BJ (cell line): ENCODE measurements around the gene PNKD. TPM values are rescaled to one million over a fixed set of nuclear protein-coding genes. Genes with fewer than 3 reads are reported as not detected.

ENCODE experiments used
- CTCF ChIA-PET: fragments of 350-600 bp; formaldehyde crosslinking; extraction: SDS; loops from one replicate; lab custom pipeline; 2021; ENCODE audit warnings: antibody characterized with exemption, inconsistent platforms; lab: Yijun Ruan, JAX
- POLR2A ChIA-PET: fragments of 300-600 bp; sonication (Branson Sonifier 250); formaldehyde crosslinking; extraction: SDS; loops from one replicate; lab custom pipeline; 2021; ENCODE audit warnings: antibody characterized with exemption; lab: Charles Lee
- DNase-seq: peaks from one replicate; pipeline ENCODE4 v3.0.0-alpha.2; 2011; ENCODE audit warnings: low read depth
- H3K27me3 ChIP-seq: 2 replicates; pipeline ENCODE4 v1.6.0; 2011; ENCODE audit warnings: low read length; ENCODE audit not compliant: control insufficient read depth, insufficient read depth
- H3K36me3 ChIP-seq: 2 replicates; pipeline ENCODE4 v1.5.1; 2011; ENCODE audit warnings: low read length; ENCODE audit not compliant: control insufficient read depth, insufficient read depth
- H3K4me3 ChIP-seq: 2 replicates; pipeline ENCODE4 v1.5.1; 2011; ENCODE audit warnings: low read depth, mild to moderate bottlenecking, control low read depth, low read length
- polyA plus RNA-seq: library from polyadenylated mRNA; depleted of rRNA; stranded (reverse); fragments of >200 nt; gene quantifications from 2 replicates; pipeline ENCODE4 v1.2.3, GENCODE V29; 2011
- TF ChIP-seq, protein P1 (sequence below): IDR thresholded peaks from 2 replicates; pipeline ENCODE4 v1.5.1; 2011; ENCODE audit warnings: low read depth, mild to moderate bottlenecking, control low read depth, inconsistent platforms, low read length, moderate library complexity; ENCODE audit not compliant: insufficient read depth

PNKD gene
- polyA plus RNA-seq, 1 experiment = 54.5 TPM

DNA sequence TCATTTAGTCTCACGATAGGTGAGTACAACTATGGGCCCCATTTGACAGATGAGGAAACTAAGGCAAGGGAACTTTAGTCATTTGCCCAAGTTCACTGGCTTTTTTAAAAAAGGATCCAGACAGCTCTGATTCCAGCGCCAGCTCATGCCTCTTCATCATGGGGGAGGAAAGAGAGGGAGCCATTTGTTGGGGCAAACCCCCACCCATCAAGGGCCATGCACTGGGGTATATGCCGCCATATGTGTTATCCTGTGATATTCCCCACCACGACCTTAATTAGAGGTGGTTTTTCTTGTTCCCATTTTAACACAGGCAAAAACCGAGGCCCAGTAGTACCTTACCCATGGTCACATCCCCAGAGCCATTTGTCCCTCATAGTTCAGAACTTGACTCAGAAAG is 10.2 kb upstream of the PNKD start:
- Histone ChIP-seq H3K4me3 (no peak overlapping the region), H3K27me3 (no peaks in the 10 kb centered on the region), H3K36me3 (peaks cover 15% of the 10 kb centered on the region)
- ChIA-PET CTCF (interaction anchor here (0.8 kb wide), 1 partner anchor 10 kb away, joined by 4 read pairs; the partner anchor contains the start of gene PNKD), POLR2A (no interaction called here)
- TF ChIP-seq, protein P1, sequence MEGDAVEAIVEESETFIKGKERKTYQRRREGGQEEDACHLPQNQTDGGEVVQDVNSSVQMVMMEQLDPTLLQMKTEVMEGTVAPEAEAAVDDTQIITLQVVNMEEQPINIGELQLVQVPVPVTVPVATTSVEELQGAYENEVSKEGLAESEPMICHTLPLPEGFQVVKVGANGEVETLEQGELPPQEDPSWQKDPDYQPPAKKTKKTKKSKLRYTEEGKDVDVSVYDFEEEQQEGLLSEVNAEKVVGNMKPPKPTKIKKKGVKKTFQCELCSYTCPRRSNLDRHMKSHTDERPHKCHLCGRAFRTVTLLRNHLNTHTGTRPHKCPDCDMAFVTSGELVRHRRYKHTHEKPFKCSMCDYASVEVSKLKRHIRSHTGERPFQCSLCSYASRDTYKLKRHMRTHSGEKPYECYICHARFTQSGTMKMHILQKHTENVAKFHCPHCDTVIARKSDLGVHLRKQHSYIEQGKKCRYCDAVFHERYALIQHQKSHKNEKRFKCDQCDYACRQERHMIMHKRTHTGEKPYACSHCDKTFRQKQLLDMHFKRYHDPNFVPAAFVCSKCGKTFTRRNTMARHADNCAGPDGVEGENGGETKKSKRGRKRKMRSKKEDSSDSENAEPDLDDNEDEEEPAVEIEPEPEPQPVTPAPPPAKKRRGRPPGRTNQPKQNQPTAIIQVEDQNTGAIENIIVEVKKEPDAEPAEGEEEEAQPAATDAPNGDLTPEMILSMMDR = no peak
- no peak for DNase-seq

DNA sequence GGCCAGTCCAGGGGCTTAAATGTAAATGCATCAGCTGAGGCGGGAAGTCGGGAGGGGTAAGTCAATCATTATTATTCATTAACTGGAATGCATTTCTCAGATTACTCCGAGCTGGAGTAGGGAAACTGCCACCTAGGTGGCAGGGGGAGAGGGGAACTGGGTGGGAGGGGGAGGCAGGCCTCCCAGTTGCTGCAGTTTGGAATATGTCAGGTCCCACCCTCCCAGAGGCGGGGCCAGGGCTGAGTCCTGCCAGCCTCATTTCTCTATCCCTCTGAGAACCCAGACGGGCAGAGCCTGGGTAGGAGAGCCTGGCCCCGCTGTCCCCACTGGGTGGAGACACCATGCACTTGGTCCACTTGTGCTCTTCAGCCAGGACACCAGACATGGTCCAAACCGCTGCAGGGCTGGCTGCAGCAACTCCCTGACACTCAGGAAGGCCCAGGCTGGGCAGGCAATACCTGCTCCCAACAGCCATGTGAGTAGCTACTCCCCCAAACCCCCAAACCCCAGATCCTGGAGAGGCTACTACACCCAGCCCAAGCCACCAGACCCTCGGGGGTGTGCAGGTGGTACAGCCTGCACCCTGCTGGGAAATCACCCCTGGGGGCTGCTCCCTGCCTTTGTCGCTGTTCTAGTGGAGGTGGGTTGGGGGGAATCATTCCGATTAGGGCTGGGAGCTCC is 9.4 kb upstream of the PNKD start, which contains the start of gene GPBAR1:
Gene GPBAR1 (plus strand): TSS at position 274 of the 681 bp plus-strand sequence. CDS start 1,710 bp downstream, outside the sequence.
- TF ChIP-seq, protein P1 = no peak
- Histone ChIP-seq H3K4me3 (no peak within 1 kb of the TSS), H3K27me3 (no peaks in the 10 kb centered on the region), H3K36me3 (peaks cover 22% of the 10 kb centered on the region)
- ChIA-PET CTCF (interaction anchor here (1.4 kb wide), 1 partner anchor 13 kb away, joined by 4 read pairs; no protein-coding TSS in a partner anchor), POLR2A (no interaction called here)
- DNase-seq = no peak

DNA sequence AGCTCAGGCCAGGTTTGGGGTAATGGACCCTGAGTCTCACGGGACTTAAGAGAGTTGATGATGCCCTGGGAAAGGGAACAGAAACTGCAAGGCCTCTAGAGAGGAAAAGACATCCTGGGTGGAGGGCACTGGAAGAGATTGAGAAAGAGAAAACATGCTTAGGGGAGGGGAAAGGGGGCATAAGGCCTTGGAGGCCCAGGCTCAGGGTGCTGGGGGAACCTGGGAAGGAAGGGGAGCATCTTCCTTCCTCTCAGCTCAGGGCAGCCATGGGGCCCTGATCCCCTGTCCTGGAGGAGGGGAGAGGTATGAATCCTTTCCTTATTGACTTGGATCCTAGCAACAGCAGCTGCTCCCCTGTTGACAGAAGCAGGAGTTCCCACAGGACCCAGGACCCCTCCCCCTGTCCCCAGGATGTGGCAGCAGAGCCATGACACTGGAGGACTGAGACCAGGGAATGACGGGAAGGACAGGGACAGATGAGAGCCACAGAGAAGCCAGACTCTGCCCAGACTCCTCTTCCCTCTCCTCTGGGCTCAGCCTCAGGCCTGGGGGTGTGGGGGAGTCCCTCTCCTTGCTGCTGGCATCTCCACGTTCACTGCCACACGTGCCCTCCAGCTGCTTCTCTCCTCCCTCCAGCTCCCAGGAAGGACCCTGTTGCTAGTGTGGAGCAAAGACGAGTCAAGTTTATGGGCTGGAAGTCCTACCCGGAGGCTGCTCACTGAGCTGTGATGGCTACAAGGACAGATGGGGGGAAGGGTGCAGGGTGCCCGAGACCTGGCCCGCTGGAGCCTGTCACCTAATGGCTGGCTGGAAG is 8.7 kb upstream of the PNKD start:
- no peak for DNase-seq
- Histone ChIP-seq H3K36me3 (peaks cover 25% of the 10 kb centered on the region), H3K27me3 (no peaks in the 10 kb centered on the region), H3K4me3 (no peak overlapping the region)
- TF ChIP-seq, protein P1 = no peak
- ChIA-PET CTCF (interaction anchor here (0.9 to 1.4 kb wide), 4 partner anchors 10 to 76 kb away, joined by 3 to 4 read pairs (median 3); no protein-coding TSS in a partner anchor), POLR2A (no interaction called here)

DNA sequence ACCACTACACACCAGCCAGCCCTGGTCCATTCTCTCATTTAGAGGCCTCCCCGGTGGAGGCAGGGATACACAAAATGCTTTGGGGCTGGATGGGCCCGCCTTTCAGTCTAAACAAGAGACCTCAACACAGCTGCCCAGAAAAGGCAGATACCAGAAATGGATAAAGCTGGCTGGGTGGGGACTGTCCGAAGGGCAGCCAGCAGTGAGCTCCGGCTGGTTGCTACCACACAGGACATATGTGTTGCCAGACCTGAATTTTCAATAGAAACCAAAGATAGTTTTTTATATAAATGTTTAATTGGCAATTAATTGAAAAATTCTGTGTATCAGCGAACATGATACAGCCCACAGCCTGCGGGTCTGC is 8.1 kb upstream of the PNKD start:
- no peaks in the 10 kb centered on the region for H3K27me3 ChIP-seq
- H3K4me3 ChIP-seq = no peak overlapping the region
- POLR2A ChIA-PET = no interaction called here
- peaks cover 29% of the 10 kb centered on the region for H3K36me3 ChIP-seq
- CTCF ChIA-PET = interaction anchor here (0.9 to 1.4 kb wide), 4 partner anchors 9 to 76 kb away, joined by 3 to 4 read pairs (median 3); no protein-coding TSS in a partner anchor
- TF ChIP-seq, protein P1 = no peak
- no peak for DNase-seq
